GM12874 (cell line): ENCODE data around the gene GDF10.

ENCODE experiments used
- TF ChIP-seq, protein P1 (sequence below): IDR thresholded peaks from 2 replicates; pipeline ENCODE4 v1.5.1; 2011; ENCODE audit warnings: low read depth, mild to moderate bottlenecking, control low read depth, low read length, moderate library complexity; ENCODE audit not compliant: insufficient read depth

GDF10 gene

DNA sequence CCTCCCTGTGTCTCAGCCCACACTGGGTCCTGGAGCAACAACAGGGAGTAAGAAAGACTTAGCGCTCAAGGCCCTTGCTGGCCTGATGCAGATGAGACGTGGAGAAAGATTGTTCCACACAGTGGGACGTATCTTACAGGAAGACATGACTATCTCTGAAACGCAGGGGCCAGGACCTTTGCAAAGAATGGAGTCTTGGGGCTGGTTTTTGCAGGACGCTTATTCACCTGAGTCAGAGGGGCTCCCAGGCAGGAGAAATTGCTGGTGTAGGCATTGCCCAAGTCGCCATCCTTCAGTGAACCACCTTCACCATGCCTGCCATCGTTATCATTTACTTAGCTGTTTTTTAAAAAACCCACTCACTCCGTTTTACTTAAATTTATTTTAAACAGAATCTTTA, 11.8 kb upstream of the GDF10 start:
- TF ChIP-seq, protein P1, sequence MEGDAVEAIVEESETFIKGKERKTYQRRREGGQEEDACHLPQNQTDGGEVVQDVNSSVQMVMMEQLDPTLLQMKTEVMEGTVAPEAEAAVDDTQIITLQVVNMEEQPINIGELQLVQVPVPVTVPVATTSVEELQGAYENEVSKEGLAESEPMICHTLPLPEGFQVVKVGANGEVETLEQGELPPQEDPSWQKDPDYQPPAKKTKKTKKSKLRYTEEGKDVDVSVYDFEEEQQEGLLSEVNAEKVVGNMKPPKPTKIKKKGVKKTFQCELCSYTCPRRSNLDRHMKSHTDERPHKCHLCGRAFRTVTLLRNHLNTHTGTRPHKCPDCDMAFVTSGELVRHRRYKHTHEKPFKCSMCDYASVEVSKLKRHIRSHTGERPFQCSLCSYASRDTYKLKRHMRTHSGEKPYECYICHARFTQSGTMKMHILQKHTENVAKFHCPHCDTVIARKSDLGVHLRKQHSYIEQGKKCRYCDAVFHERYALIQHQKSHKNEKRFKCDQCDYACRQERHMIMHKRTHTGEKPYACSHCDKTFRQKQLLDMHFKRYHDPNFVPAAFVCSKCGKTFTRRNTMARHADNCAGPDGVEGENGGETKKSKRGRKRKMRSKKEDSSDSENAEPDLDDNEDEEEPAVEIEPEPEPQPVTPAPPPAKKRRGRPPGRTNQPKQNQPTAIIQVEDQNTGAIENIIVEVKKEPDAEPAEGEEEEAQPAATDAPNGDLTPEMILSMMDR, result no peak

DNA sequence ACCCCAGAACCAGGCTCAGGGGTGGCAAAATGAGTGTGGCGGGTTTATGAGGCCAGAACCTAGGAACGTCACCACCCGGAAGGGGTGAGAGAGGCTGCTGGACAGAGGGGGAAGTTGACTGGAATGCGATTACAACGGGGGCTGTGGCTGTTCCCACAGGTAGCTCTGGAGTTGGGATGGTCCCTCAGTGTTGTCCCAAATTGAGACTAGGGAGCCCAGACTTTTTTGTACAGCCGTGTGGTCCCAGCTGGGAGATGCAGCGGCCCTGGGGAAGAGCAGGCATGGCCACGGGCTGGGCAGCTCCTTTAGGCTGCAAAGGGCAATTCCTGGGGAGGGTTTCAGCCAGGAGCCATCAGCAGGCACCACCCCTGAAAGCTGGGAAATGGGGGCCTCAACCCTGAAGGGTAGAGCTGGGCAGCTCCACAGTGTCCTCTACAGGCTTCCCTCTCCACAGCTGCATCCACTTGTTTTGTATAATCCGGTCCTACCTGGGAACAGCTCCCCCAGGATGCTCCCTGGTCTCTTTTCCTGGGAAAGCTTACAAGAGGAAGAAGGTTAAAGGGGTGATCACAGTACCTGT, 11.0 kb upstream of the GDF10 start:
- TF ChIP-seq, protein P1, result no peak

- TF ChIP-seq, protein P1, result no peak
These were observed 10.1 kb upstream of the GDF10 start for GRCh38 chr10:47289921-47290320.

- TF ChIP-seq, protein P1, result no peak
These were observed 9.7 kb upstream of the GDF10 start for GRCh38 chr10:47290338-47290737.

- TF ChIP-seq, protein P1, result no peak
These were observed 8.3 kb upstream of the GDF10 start for GRCh38 chr10:47291682-47292081.

GRCh38 chr10:47294057-47294456, 5.9 kb upstream of the GDF10 start:
- TF ChIP-seq, protein P1, result no peak

- TF ChIP-seq, protein P1, result no peak
These were observed 5.5 kb upstream of the GDF10 start for GRCh38 chr10:47294501-47294900.
